GM12878 (cell line): ENCODE measurements around the gene PRRC2A. TPM values are rescaled to one million over a fixed set of nuclear protein-coding genes. Genes with fewer than 3 reads are reported as not detected.

Experiments
- ATAC-seq: fragments of 200-7000 bp; cut with Tn5 transposase; 3 replicates; pipeline ENCODE4 v1.9.1; 2020; ENCODE audit warnings: mild to moderate bottlenecking, moderate library complexity
- BruUV-seq: library from RNA; stranded (reverse); fragments of 400-500 nt; replicated peaks from 2 replicates; lab custom pipeline; 2021; lab: Mats Ljungman, UMichigan
- CTCF ChIA-PET: fragments of 300-600 bp; sonication (Branson Sonifier 250); formaldehyde crosslinking; extraction: SDS; loops from one replicate; lab custom pipeline; 2021; ENCODE audit warnings: inconsistent platforms; lab: Yijun Ruan, JAX
- POLR2A ChIA-PET: fragments of 350-600 bp; formaldehyde crosslinking; extraction: SDS; loops from one replicate; lab custom pipeline; 2021; ENCODE audit warnings: inconsistent platforms; lab: Charles Lee
- RAD21 ChIA-PET: fragments of 300-600 bp; sonication (Branson Sonifier 250); formaldehyde crosslinking; loops from one replicate; lab custom pipeline; 2023; ENCODE audit warnings: antibody characterized with exemption; ENCODE audit not compliant: unreplicated experiment; lab: Charles Lee
- SMC1A ChIA-PET: fragments of 300-600 bp; sonication (Branson Sonifier 250); formaldehyde crosslinking; loops from one replicate; lab custom pipeline; 2023; ENCODE audit not compliant: unreplicated experiment, uncharacterized antibody; lab: Charles Lee
- DNase-seq: peaks from one replicate; pipeline ENCODE4 v3.0.0-alpha.2; 2011; ENCODE audit warnings: low read depth, low spot score
- FAIRE-seq: peaks from 3 replicates; lab custom pipeline; 2011; peaks lifted over from hg19 to GRCh38; lab: Jason Lieb, UNC
- H2AFZ ChIP-seq: 2 replicates; pipeline ENCODE4 v1.6.0; 2011; ENCODE audit warnings: low read depth, low read length, control low read depth; ENCODE audit not compliant: control insufficient read depth
- H3K27ac ChIP-seq: 2 replicates; pipeline ENCODE4 v1.5.1; 2011; ENCODE audit warnings: control low read depth; ENCODE audit not compliant: control insufficient read depth, insufficient read depth
- H3K27me3 ChIP-seq, 2 experiments: replicated peaks in 1 of 2; 2 replicates each; pipeline versions ENCODE4 v1.6.0 to v1.6.1; 2011; ENCODE audit warnings: low read length in 1 of 2; ENCODE audit not compliant: control insufficient read depth in 2 of 2, insufficient read depth in 2 of 2
- H3K36me3 ChIP-seq, 2 experiments: 2 replicates each; pipeline ENCODE4 v1.5.1; 2011; ENCODE audit warnings: low read length in 1 of 2; ENCODE audit not compliant: control insufficient read depth in 2 of 2, insufficient read depth in 2 of 2
- H3K4me1 ChIP-seq: 2 replicates; pipeline ENCODE4 v1.6.1; 2011; ENCODE audit warnings: mild to moderate bottlenecking, low read length, moderate library complexity, mixed read lengths; ENCODE audit not compliant: control insufficient read depth, insufficient read depth
- H3K4me2 ChIP-seq: 2 replicates; pipeline ENCODE4 v1.6.0; 2011; ENCODE audit warnings: control low read depth; ENCODE audit not compliant: control insufficient read depth, insufficient read depth
- H3K4me3 ChIP-seq: fragments of 200-600 bp; sonication (generic); 2 replicates; pipeline ENCODE4 v1.5.1; 2016
- H3K79me2 ChIP-seq: 2 replicates; pipeline ENCODE4 v1.6.0; 2011; ENCODE audit warnings: low read length; ENCODE audit not compliant: control insufficient read depth, insufficient read depth
- H3K9ac ChIP-seq: 2 replicates; pipeline ENCODE4 v1.8.0; 2011; ENCODE audit warnings: low read length, control low read depth, mixed read lengths; ENCODE audit not compliant: control insufficient read depth, insufficient read depth
- H3K9me3 ChIP-seq: replicated peaks from 3 replicates; pipeline ENCODE4 v1.5.1; 2011; ENCODE audit warnings: mild to moderate bottlenecking, low read length; ENCODE audit not compliant: control insufficient read depth, insufficient read depth
- H4K20me1 ChIP-seq: 2 replicates; pipeline ENCODE4 v1.6.0; 2011; ENCODE audit not compliant: control insufficient read depth, insufficient read depth
- NR2F1 ChIP-seq: fragments of 450-650 bp; conservative IDR thresholded peaks from 2 replicates; pipeline ENCODE4 v1.6.1; 2017; ENCODE audit warnings: mild to moderate bottlenecking
- RELB ChIP-seq: fragments of 450-650 bp; IDR thresholded peaks from 2 replicates; pipeline ENCODE4 v1.6.1; 2017; ENCODE audit warnings: low read depth, mild to moderate bottlenecking, moderate library complexity
- WGBS: methylation state at CpG from one replicate; pipeline ENCODE4 v1.1.6; 2016; ENCODE audit warnings: low lambda C conversion rate; ENCODE audit not compliant: insufficient replicate concordance, insufficient coverage; ENCODE audit errors: missing lambda C conversion rate; 5-methylcytosine and 5-hydroxymethylcytosine counted together
- in situ Hi-C: fragments of 300-500 bp; cut with MboI; formaldehyde crosslinking; loops from 9 replicates; pipeline ENCODE4 v1.14.3; 2018; ENCODE audit warnings: mixed read lengths
- intact Hi-C: fragments of 100-400 bp; cut with micrococcal nuclease; formaldehyde crosslinking; loops from one replicate; pipeline ENCODE4 v1.14.2; 2022; ENCODE audit not compliant: unreplicated experiment
- polyA plus RNA-seq, 11 experiments: library from polyadenylated mRNA; depleted of rRNA in 4 of 11; unstranded in 6 of 11; stranded (reverse) in 5 of 11; fragments of >200 nt; fragmentation: Nextera tagmentation in 4 of 11; fragmentation: Illumina TruSeq in 1 of 11; extraction: Ambion mirVana in 4 of 11; extraction: Trizol in 1 of 11; gene quantifications; 1 replicate in 1 of 11; 2 replicates in 10 of 11; pipeline versions ENCODE4 v1.2.1 to v1.2.3, GENCODE V29; 2011 to 2016; ENCODE audit warnings: inconsistent platforms in 2 of 11, missing spikeins in 2 of 11, low read depth in 1 of 11
- total RNA-seq, 4 experiments: library from RNA; depleted of rRNA in 3 of 4; stranded (reverse); fragments of >200 nt in 3 of 4; fragmentation: Illumina TruSeq in 1 of 4; extraction: Trizol in 1 of 4; gene quantifications; 2 replicates each; pipeline versions ENCODE4 v1.2.1 to v1.2.3, GENCODE V29; 2013 to 2021

PRRC2A gene
- total and polyA plus RNA-seq, 10 of the 15 experiments (the other 5 are each of a cell fraction or from before 2014, with no cell fraction given): 0.40 to 244 (median 61.3) TPM

DNA sequence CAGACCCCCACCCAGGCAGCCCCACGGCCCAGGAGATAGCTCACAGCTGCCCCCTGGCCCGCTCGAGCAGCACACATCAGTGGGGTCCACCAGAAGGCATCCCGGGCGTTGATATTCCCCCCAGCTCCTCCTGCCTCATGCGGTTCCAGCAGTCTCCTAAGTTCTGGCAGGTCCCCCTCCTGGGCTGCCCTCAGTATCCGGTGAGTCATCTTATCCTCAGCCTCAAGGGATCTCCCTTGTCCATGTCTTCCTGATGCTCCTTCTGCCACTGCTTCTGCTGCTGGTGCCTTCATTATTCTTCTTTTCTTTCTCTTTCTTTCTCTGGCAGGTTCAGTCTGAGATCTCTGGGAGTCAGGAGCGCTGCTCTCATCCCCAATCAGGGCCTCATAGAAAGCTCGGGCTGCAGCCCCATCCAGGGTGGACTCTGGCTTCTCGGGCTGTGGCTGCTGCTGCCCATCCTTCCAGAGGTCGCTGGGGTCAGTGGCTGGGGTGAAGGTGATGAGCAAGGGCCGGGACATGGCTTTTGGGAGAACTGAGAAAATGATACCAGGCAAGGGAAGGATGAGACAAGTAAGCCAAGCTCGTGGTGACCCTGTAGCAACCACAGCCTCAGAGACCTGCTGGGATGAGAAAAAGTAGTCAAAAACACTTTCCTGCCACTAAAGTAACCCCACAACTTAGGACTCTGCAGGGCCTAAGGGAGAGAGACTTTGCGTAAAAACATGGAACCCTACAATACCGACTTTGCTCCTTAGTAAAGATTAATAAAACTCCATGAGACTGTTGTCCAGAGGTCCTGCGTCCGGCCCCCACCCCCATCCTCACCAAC is 43.7 kb downstream of the PRRC2A start:
- TSS peak; percentile 72 for BruUV-seq
- Histone ChIP-seq H3K4me3 (peak overlapping the region; percentile 93), H3K27me3 (no peaks in the 10 kb centered on the region), H3K36me3 (peaks cover 6 to 26% of the 10 kb centered on the region in 2 experiments), H2AFZ (peak overlapping the region; percentile 6; the same call in 1 of the 2 replicates), H3K9ac (peak overlapping the region; percentile 89), H3K79me2 (peaks cover 65% of the 10 kb centered on the region), H3K27ac (peak overlapping the region; percentile 94), H4K20me1 (no peaks in the 10 kb centered on the region), H3K4me1 (peaks cover 39% of the 10 kb centered on the region), H3K9me3 (no peaks in the 10 kb centered on the region; the same call in 2 of the 3 replicates), H3K4me2 (peak overlapping the region; percentile 78)
- DNase-seq: no peak
- CTCF ChIA-PET: interaction anchor here (0.6 to 2.3 kb wide), 8 partner anchors 10 to 74 kb away, joined by 3 to 15 read pairs (median 4); partner anchors contain the start of genes BAG6 and LY6G5C
- WGBS: 29% methylated on average over 17 of the region's 17 CpGs
- in situ Hi-C loops: no loop called here
- no peak for ATAC-seq
- no peak for TF ChIP-seq RELB
- peak; percentile 46; the same call in 1 of the 2 replicates for TF ChIP-seq NR2F1
- RAD21 ChIA-PET: interaction anchor here (0.6 to 1.6 kb wide), 9 partner anchors 10 to 653 kb away, joined by 3 to 8 read pairs (median 4); partner anchors contain the start of genes AIF1, BAG6, NCR3 and TNF
- POLR2A ChIA-PET: interaction anchor here (0.6 to 5.9 kb wide), 19 partner anchors 11 to 295 kb away, joined by 3 to 107 read pairs (median 4); partner anchors contain the start of genes ABHD16A, APOM, BAG6 and DDX39B
- SMC1A ChIA-PET: interaction anchor here (0.7 to 2.6 kb wide), 7 partner anchors 11 to 113 kb away, joined by 3 to 31 read pairs (median 3); partner anchors contain the start of genes APOM, BAG6 and CLIC1
- FAIRE-seq: no peak
- intact Hi-C loops: no loop called here
